Activated naive CD8-positive, alpha-beta T cell treated with anti-CD3 and anti-CD28 coated beads, Interleukin-2, amount 50 U/mL, for 24 hours (primary cell): Measurements from ENCODE around the gene FIGNL1.

Experiments used
- ATAC-seq: fragments of 150-1000 bp; cut with Tn5 transposase; one replicate; pipeline ENCODE4 v1.10.0; 2021
- DNase-seq: peaks from one replicate; pipeline ENCODE4 v3.0.0; 2021
- H3K27ac Mint-ChIP-seq: one replicate; pipeline ENCODE4 v1.8.0; 2021; ENCODE audit warnings: mild to moderate bottlenecking, mixed read lengths
- H3K27me3 Mint-ChIP-seq: one replicate; pipeline ENCODE4 v1.8.0; 2021; ENCODE audit warnings: mixed read lengths
- H3K36me3 Mint-ChIP-seq: one replicate; pipeline ENCODE4 v1.8.0; 2021; ENCODE audit warnings: low read depth, mixed read lengths
- H3K4me1 Mint-ChIP-seq: one replicate; pipeline ENCODE4 v1.8.0; 2021; ENCODE audit warnings: mixed read lengths
- H3K4me3 Mint-ChIP-seq: one replicate; pipeline ENCODE4 v1.8.0; 2021; ENCODE audit warnings: mild to moderate bottlenecking, moderate library complexity, mixed read lengths
- H3K9me3 Mint-ChIP-seq: one replicate; pipeline ENCODE4 v1.8.0; 2021; ENCODE audit warnings: mixed read lengths

FIGNL1 gene

DNA sequence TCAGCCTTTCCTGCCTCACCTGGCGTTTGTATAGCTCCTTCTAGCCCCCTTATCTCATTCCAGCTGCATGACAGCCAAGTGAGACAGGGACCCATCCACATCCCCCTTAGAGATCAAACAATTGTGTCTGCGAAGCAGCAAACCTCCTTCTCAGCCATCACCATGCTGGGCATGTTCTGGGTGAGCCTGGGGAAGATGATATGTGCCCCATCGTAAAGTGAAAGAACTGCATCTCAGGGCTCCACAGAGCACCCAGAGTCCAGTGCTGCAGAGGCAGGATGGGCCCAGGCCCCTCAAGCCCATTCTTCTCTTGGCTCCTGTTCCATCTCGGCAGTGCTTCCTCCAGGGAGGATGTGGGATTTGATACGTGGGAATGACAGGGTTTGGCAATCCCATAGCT is 43.2 kb downstream of the FIGNL1 start:
- Mint-ChIP-seq H3K9me3 (no peaks in the 10 kb centered on the region), H3K4me1 (peaks cover 98% of the 10 kb centered on the region), H3K27ac (peak overlapping the region; percentile 29), H3K36me3 (peaks cover 32% of the 10 kb centered on the region), H3K4me3 (no peak overlapping the region), H3K27me3 (no peaks in the 10 kb centered on the region)
- ATAC-seq (no peak), DNase-seq (no peak)

DNA sequence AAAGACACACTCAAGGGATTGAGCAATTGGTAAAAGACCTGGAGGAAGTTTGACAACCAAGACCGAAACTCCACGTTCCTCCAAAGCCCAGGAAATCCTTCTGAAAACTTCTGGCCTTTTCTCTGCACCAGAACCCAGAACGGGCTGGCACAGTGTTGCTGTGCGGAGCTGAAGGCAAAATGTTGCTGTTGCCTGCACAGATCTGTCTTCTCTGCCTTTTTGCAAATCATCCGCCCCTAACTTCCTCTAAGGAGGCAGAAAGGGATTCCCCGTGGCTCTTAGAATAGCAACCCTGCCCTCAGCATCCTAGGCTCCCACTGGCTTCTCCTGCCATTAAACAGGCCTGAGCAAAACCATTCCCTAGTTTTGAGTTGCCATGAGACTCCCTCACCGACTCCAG is 44.9 kb downstream of the FIGNL1 start:
- no peak for ATAC-seq
- no peaks in the 10 kb centered on the region for H3K27me3 Mint-ChIP-seq
- peaks cover 96% of the 10 kb centered on the region for H3K4me1 Mint-ChIP-seq
- H3K27ac Mint-ChIP-seq = peak overlapping the region; percentile 65
- peaks cover 49% of the 10 kb centered on the region for H3K36me3 Mint-ChIP-seq
- H3K4me3 Mint-ChIP-seq = no peak overlapping the region
- no peak for DNase-seq
- no peaks in the 10 kb centered on the region for H3K9me3 Mint-ChIP-seq

DNA sequence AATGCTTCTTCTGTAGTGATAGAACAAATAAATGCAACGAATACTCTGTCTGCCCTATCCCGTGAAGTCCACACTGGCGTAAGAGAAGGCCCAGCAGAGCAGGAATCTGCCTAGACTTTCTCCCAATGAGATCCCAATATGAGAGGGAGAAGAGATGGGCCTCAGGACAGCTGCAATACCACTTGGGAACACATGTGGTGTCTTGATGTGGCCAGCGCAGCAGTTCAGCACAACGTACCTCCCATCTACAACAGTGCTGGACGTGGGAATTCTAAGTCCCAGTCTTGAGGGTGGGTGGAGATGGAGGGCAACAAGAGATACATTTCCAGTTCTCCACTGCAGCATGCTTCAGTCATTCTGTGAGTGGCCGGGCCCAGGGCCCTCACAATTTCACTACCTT is 45.8 kb downstream of the FIGNL1 start:
- Mint-ChIP-seq H3K27me3 (no peaks in the 10 kb centered on the region), H3K4me3 (no peak overlapping the region), H3K9me3 (no peaks in the 10 kb centered on the region), H3K27ac (peak overlapping the region; percentile 11), H3K4me1 (peaks cover 92% of the 10 kb centered on the region), H3K36me3 (peaks cover 54% of the 10 kb centered on the region)
- no peak for DNase-seq
- ATAC-seq = no peak

- Mint-ChIP-seq H3K4me3 (no peak overlapping the region), H3K36me3 (peaks cover 78% of the 10 kb centered on the region), H3K4me1 (peaks cover 88% of the 10 kb centered on the region), H3K27ac (no peak overlapping the region), H3K9me3 (no peaks in the 10 kb centered on the region), H3K27me3 (no peaks in the 10 kb centered on the region)
- no peak for ATAC-seq
- DNase-seq = no peak
These were observed 50.0 kb downstream of the FIGNL1 start for GRCh38 chr7:50400114-50400513.

DNA sequence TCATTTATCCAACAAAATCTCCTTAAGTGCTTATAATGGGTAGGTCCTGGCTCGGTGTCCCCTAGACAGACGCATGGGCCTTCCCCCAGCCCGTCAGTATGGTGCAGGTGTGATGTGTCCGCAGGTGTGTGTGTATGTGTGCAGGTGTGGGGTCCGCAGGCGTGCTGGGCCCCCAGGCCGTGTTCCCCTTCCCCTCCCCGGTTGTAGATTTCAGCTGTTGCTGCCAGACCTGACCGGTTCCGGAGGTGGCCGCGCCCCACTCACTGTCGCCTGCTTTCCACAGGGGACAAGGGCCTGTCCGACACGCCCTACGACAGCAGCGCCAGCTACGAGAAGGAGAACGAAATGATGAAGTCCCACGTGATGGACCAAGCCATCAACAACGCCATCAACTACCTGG is 50.5 kb downstream of the FIGNL1 start:
- Mint-ChIP-seq H3K4me1 (peaks cover 88% of the 10 kb centered on the region), H3K4me3 (no peak overlapping the region), H3K36me3 (peaks cover 77% of the 10 kb centered on the region), H3K9me3 (no peaks in the 10 kb centered on the region), H3K27ac (peak overlapping the region; percentile 59), H3K27me3 (no peaks in the 10 kb centered on the region)
- ATAC-seq (no peak), DNase-seq (no peak)

- no peak for ATAC-seq
- Mint-ChIP-seq H3K27ac (peak overlapping the region; percentile 98), H3K4me3 (no peak overlapping the region), H3K9me3 (no peaks in the 10 kb centered on the region), H3K4me1 (peaks cover 88% of the 10 kb centered on the region), H3K27me3 (no peaks in the 10 kb centered on the region), H3K36me3 (peaks cover 78% of the 10 kb centered on the region)
- DNase-seq = no peak
These were observed 50.9 kb downstream of the FIGNL1 start for GRCh38 chr7:50399206-50399605.

DNA sequence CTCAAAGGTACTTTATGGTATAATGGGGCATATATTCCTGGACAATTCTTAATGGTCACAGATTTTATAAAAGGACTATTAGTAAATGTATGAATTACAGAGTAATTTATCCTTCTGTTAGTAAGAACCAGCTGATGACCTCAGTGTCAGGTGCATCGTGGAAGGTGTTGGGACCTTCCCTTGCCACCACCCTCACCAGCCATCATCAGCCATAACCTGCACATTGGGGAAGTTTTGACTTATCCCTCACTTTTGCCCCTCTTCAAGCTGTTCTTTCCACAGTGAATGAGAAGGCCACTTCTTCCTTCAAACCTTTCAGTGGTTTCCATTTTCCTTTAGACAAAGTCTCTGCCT is 52.2 kb downstream of the FIGNL1 start:
- DNase-seq (no peak), ATAC-seq (peak; percentile 48)
- Mint-ChIP-seq H3K27me3 (no peaks in the 10 kb centered on the region), H3K4me1 (peaks cover 89% of the 10 kb centered on the region), H3K9me3 (no peaks in the 10 kb centered on the region), H3K4me3 (peak overlapping the region; percentile 57), H3K36me3 (peaks cover 79% of the 10 kb centered on the region), H3K27ac (peak overlapping the region; percentile 98)

GRCh38 chr7:50397320-50397970 is 52.7 kb downstream of the FIGNL1 start:
- H3K27me3 Mint-ChIP-seq = no peaks in the 10 kb centered on the region
- H3K4me1 Mint-ChIP-seq = peaks cover 89% of the 10 kb centered on the region
- no peaks in the 10 kb centered on the region for H3K9me3 Mint-ChIP-seq
- peak overlapping the region; percentile 98 for H3K27ac Mint-ChIP-seq
- peak overlapping the region; percentile 57 for H3K4me3 Mint-ChIP-seq
- ATAC-seq (peak; percentile 17), DNase-seq (no peak)
- peaks cover 79% of the 10 kb centered on the region for H3K36me3 Mint-ChIP-seq

DNA sequence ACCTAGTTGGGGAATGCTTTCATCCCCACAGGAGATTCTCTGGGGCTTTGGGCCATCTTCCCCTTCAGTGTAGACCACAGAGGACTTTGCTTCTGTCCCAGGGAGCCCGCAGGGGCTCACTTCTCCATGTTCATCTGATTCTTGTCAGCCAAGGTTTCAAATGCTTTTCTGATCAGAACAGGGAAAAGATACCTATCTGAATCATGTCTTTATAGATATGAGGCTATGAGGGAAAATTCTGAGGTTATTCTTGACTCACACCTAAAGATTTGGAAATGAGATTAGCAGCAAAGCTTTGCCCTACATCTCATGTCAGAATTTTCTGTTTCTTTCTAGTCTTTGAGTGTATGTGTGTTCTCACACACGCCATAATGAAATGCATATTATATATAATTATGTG is 53.3 kb downstream of the FIGNL1 start:
- DNase-seq (no peak), ATAC-seq (peak; percentile 9)
- H3K4me3 Mint-ChIP-seq = peak overlapping the region; percentile 52

DNA sequence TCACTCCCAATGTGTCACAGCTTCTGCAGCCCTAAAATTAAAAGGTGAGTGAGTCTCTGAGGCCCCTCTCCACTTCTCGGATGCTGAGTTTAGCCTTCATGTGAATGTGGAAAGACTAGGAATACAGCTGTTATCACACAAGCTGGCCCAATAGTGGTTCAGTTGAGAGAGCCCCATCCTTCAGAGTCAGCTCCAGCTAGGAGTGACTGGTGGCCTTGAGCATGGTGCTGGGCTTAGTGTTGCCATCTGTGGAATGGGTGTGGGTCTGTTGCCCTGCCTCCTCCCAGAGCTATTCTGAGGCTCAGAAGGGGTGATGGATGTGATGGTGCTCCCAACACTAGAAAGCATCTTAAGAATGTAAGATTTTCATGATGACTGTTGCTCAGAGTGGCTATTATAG is 55.8 kb downstream of the FIGNL1 start:
- Mint-ChIP-seq H3K36me3 (peaks cover 80% of the 10 kb centered on the region), H3K4me1 (peaks cover 94% of the 10 kb centered on the region), H3K9me3 (no peaks in the 10 kb centered on the region), H3K27me3 (no peaks in the 10 kb centered on the region), H3K4me3 (peak overlapping the region; percentile 72), H3K27ac (peak overlapping the region; percentile 98)
- DNase-seq (no peak), ATAC-seq (no peak)

More for the DNA sequence above, 53.3 kb downstream of the FIGNL1 start:
- Mint-ChIP-seq H3K27me3 (no peaks in the 10 kb centered on the region), H3K9me3 (no peaks in the 10 kb centered on the region), H3K4me1 (peaks cover 89% of the 10 kb centered on the region), H3K27ac (peak overlapping the region; percentile 98), H3K36me3 (peaks cover 79% of the 10 kb centered on the region)
